ENCODE results near the gene UNG. TPM values are rescaled to one million over a fixed set of nuclear protein-coding genes. Genes with fewer than 3 reads are reported as not detected.

The UNG gene
- total and polyA plus RNA-seq, 2 of the 4 experiments (the other 2 are of a cell fraction) = 13.3 to 16.0 TPM

GRCh38 chr12:109116611-109116949 lies 19.2 kb downstream of the UNG start:
- WGBS, 2 experiments (ENCODE audit: extremely low coverage in 2 of 2, insufficient read length in 1 of 2) = 80% methylated on average over 4 of the region's 12 CpGs; no CpG with 5 or more reads in 1 of the 2 experiments
- in situ Hi-C loops (cut with MboI; ENCODE audit: low sequenced_read_pairs) = no loop called here
- H2AK9ac ChIP-seq (replicated peaks; ENCODE audit: low read depth, low read length, poor library complexity) = no peak overlapping the region

More at GRCh38 chr12:109116611-109116949, 19.2 kb downstream of the UNG start:
- Histone ChIP-seq H3K14ac (replicated peaks; ENCODE audit: low read depth, low read length) (no peak overlapping the region), H3K9me1 (ENCODE audit: insufficient read depth, low read length) (no peaks in the 10 kb centered on the region; the same call in 1 of the 2 replicates), H3K4me3 (ENCODE audit: insufficient read depth, low read depth, low read length) (no peak overlapping the region), H2AK5ac (ENCODE audit: low read depth, low read length) (no peak overlapping the region), H3K4me2 (ENCODE audit: low read depth, low read length) (no peak overlapping the region), H3K23ac (ENCODE audit: low read depth, low read length) (no peak overlapping the region), H3K36me3 (ENCODE audit: control insufficient read depth, insufficient read depth, low read length) (no peaks in the 10 kb centered on the region), H3K56ac (ENCODE audit: extremely low read depth, insufficient read depth, low read length) (no peak overlapping the region), H3K9ac (ENCODE audit: low read depth, low read length) (no peak overlapping the region), H4K8ac (ENCODE audit: low read depth in 2 of 2, low read length in 2 of 2) (no peak overlapping the region), H3K79me1 (ENCODE audit: low read depth in 1 of 2, low read length in 2 of 2) (no peaks in the 10 kb centered on the region), H3K27me3 (ENCODE audit: control insufficient read depth, insufficient read depth, low read length) (no peaks in the 10 kb centered on the region), H4K5ac (ENCODE audit: low read depth, low read length) (no peak overlapping the region), H2BK5ac (ENCODE audit: low read depth, low read length, poor library complexity, severe bottlenecking) (no peak overlapping the region), H2BK15ac (ENCODE audit: low read depth, low read length) (no peak overlapping the region), H2BK20ac (ENCODE audit: low read depth, low read length) (no peak overlapping the region), H3K4ac (ENCODE audit: low read depth, low read length) (no peak overlapping the region), H4K91ac (ENCODE audit: insufficient read depth, low read depth, low read length) (no peak overlapping the region), H3K9me3 (ENCODE audit: control insufficient read depth, insufficient read depth, low read length) (no peaks in the 10 kb centered on the region), H3K18ac (ENCODE audit: low read depth, low read length) (no peak overlapping the region), H2AFZ (replicated peaks; ENCODE audit: low read length, poor library complexity) (no peak overlapping the region), H4K20me1 (ENCODE audit: insufficient read depth, low read length) (no peaks in the 10 kb centered on the region), H3K4me1 (ENCODE audit: control insufficient read depth, insufficient read depth, low read length) (no peaks in the 10 kb centered on the region), H3K27ac (ENCODE audit: insufficient read depth, low read length) (no peak overlapping the region), H2BK120ac (ENCODE audit: low read depth, low read length) (no peak overlapping the region)
- DNase-seq (no peak), ATAC-seq (ENCODE audit: low read depth) (no peak)
- BruUV-seq (replicated peaks) = no TSS peak
- dilution Hi-C loops (cut with HindIII; ENCODE audit: low sequenced_read_pairs, unreplicated experiment) (no loop called here), intact Hi-C loops (cut with micrococcal nuclease) (no loop called here)
- POLR2A ChIA-PET (ENCODE audit: unreplicated experiment) = no interaction called here
- no peak for TF ChIP-seq USF2 (IDR thresholded peaks at IDR 0.05; ENCODE audit: low read depth, low read length)
- no peak for TF ChIP-seq MAZ (IDR thresholded peaks at IDR 0.05; ENCODE audit: borderline replicate concordance, low read depth, low read length)
- no peak for TF ChIP-seq CHD1 (IDR thresholded peaks at IDR 0.05; ENCODE audit: low read depth, low read length)
- no peak for TF ChIP-seq CEBPB (IDR thresholded peaks at IDR 0.05; ENCODE audit: low read depth, low read length)
- TF ChIP-seq BHLHE40 (IDR thresholded peaks at IDR 0.05; ENCODE audit: low read depth, low read length) = no peak
- TF ChIP-seq MXI1 (IDR thresholded peaks at IDR 0.05; ENCODE audit: borderline replicate concordance, low read depth, low read length) = no peak
- TF ChIP-seq RFX5 (IDR thresholded peaks at IDR 0.05; ENCODE audit: low read depth, low read length) = no peak
- TF ChIP-seq FOS (IDR thresholded peaks at IDR 0.05; ENCODE audit: low read depth, low read length) = no peak
- TF ChIP-seq RAD21 (IDR thresholded peaks at IDR 0.05; ENCODE audit: low read length) = no peak
- TF ChIP-seq SMC3 (IDR thresholded peaks at IDR 0.05; ENCODE audit: low read depth, low read length) = no peak
- TF ChIP-seq POLR2A (IDR thresholded peaks at IDR 0.05; ENCODE audit: low read depth, low read length) = no peak
- no peak for TF ChIP-seq RCOR1 (IDR thresholded peaks at IDR 0.05; ENCODE audit: insufficient replicate concordance, low read length)
- TF ChIP-seq NFE2L2 (IDR thresholded peaks at IDR 0.05; ENCODE audit: low read depth, low read length) = no peak
- CTCF ChIA-PET = interaction anchor here (1.0 kb wide), 1 partner anchor 269 kb away, joined by 3 read pairs; no protein-coding TSS in a partner anchor
